HG03354 (cell line): ENCODE measurements around the gene CCDC9.
"Not testable (repeated sequence)": the region's sequence is repeated elsewhere in the genome, so short reads cannot be mapped to it uniquely, and the experiment has no call there.

Experiments used
- ATAC-seq: cut with Tn5 transposase; IDR thresholded peaks from one replicate; pipeline ENCODE4 v1.9.1; 2021; ENCODE audit warnings: mild to moderate bottlenecking; ENCODE audit not compliant: unreplicated experiment, poor library complexity, severe bottlenecking

CCDC9 gene

GRCh38 chr19:47231215-47232054 is 24.9 kb upstream of the CCDC9 start:
- peak; percentile 34 for ATAC-seq

GRCh38 chr19:47232422-47233211 is 23.7 kb upstream of the CCDC9 start:
- no peak for ATAC-seq

GRCh38 chr19:47236072-47236675 is 20.2 kb upstream of the CCDC9 start:
- ATAC-seq: no peak

- no peak for ATAC-seq
Measured at GRCh38 chr19:47239152-47239551, 17.2 kb upstream of the CCDC9 start.

GRCh38 chr19:47239610-47240296 is 16.6 kb upstream of the CCDC9 start:
- ATAC-seq: no peak

- ATAC-seq: no peak
Measured at GRCh38 chr19:47240556-47240955, 15.8 kb upstream of the CCDC9 start.

- ATAC-seq: no peak
Measured at GRCh38 chr19:47240996-47241918, 15.1 kb upstream of the CCDC9 start.

GRCh38 chr19:47241919-47242577 is 14.3 kb upstream of the CCDC9 start:
- no peak for ATAC-seq

GRCh38 chr19:47243364-47243775 is 13.0 kb upstream of the CCDC9 start:
- ATAC-seq: no peak

GRCh38 chr19:47243776-47244547 is 12.4 kb upstream of the CCDC9 start:
- peak; percentile 69 for ATAC-seq

- ATAC-seq: no peak
Measured at GRCh38 chr19:47247308-47247990, 8.9 kb upstream of the CCDC9 start.

GRCh38 chr19:47253016-47253415 is 3.3 kb upstream of the CCDC9 start:
- not testable (repeated sequence) for ATAC-seq

GRCh38 chr19:47253467-47253881 is 2.9 kb upstream of the CCDC9 start:
- ATAC-seq: no peak

- ATAC-seq: no peak
Measured at GRCh38 chr19:47253970-47254369, 2.4 kb upstream of the CCDC9 start.

GRCh38 chr19:47256693-47257410 is 527 bp downstream of the CCDC9 start:
- ATAC-seq: peak; percentile 77

- no peak for ATAC-seq
Measured at GRCh38 chr19:47257411-47258169, 1.3 kb downstream of the CCDC9 start.
